GM18505 (cell line): Measurements from ENCODE around the gene DTNB.

Source experiments
- ATAC-seq: cut with Tn5 transposase; IDR thresholded peaks from one replicate; pipeline ENCODE4 v1.9.1; 2021; ENCODE audit not compliant: unreplicated experiment
- POLR2A ChIP-seq: IDR thresholded peaks from 4 replicates; pipeline ENCODE4 v1.6.1; 2011; ENCODE audit warnings: borderline replicate concordance; ENCODE audit not compliant: insufficient read depth, insufficient read length; ENCODE audit errors: extremely low read depth

Gene DTNB

DNA sequence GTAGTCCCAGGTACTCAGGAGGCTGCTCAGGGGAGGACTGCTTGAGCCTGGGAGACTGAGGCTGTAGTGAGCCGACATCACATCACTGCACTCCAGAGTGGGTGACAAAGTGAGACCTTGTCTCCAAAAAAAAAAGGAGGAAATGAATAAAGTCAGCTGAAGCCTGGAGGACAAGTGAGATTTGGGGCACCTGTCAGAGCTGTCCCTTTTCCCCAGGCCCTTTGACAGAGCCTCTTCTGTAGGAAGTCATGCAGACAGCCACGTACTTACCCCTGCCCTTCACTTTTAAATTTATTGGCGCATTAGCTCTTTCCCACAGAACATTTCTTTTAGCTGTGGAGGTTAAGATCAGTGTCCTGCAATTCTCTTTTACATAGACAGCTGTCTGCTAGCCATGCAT lies 180.7 kb downstream of the DTNB start:
- no peak for TF ChIP-seq POLR2A
- ATAC-seq = no peak

GRCh38 chr2:25491966-25492532 lies 181.3 kb downstream of the DTNB start:
- no peak for ATAC-seq
- TF ChIP-seq POLR2A = no peak

- ATAC-seq = no peak
- no peak for TF ChIP-seq POLR2A
Observed at GRCh38 chr2:25491003-25491696, 182.2 kb downstream of the DTNB start.

- no peak for TF ChIP-seq POLR2A
- no peak for ATAC-seq
Observed at GRCh38 chr2:25490217-25490616, 183.2 kb downstream of the DTNB start.

- TF ChIP-seq POLR2A = no peak
- no peak for ATAC-seq
Observed at GRCh38 chr2:25489631-25490030, 183.7 kb downstream of the DTNB start.

- TF ChIP-seq POLR2A = no peak
- ATAC-seq = peak; percentile 81
Observed at GRCh38 chr2:25483607-25484266, 189.6 kb downstream of the DTNB start.

GRCh38 chr2:25482341-25482740 lies 191.0 kb downstream of the DTNB start:
- TF ChIP-seq POLR2A = no peak
- ATAC-seq = no peak

GRCh38 chr2:25481381-25482300 lies 191.7 kb downstream of the DTNB start:
- TF ChIP-seq POLR2A = no peak
- no peak for ATAC-seq

DNA sequence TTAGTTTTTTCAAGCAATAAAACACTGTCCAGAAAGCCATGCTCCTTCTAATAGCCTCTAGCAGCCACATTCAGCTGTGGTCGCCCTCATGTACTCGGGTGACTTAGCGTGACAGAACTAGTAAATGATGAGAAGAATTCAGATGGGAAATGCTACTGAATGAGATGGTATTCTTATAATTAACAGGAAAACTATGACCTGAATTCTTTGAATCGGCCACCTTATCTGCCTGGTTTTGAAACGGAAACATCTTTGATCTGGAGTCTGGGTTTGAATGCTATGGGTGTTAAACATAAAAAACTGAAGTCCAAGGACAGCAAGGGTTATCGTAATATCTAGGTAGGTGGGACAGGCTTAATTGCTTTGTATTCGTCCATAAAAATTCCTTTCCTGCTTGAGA lies 192.8 kb downstream of the DTNB start:
- no peak for ATAC-seq
- TF ChIP-seq POLR2A = no peak

GRCh38 chr2:25479761-25480160 lies 193.6 kb downstream of the DTNB start:
- no peak for ATAC-seq
- TF ChIP-seq POLR2A = no peak

DNA sequence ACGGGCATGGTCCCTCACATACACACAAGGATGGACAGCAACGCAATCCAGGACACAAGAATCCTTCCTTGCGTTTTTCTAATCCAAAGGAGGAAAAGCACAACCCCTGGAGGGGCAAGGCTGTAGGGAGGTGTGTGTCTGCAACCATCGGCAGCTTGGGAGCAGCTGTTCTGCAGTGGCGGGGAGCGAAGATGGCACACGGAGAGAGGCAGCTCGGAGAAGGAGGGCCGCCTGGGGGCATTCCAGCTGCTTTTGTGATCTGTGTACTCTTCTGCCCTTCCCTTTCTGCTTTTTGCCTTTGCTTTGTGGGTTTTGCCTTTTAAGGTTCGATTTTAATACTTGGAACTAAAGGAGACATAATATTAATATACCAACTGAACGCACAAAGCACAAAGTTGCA lies 194.6 kb downstream of the DTNB start:
- no peak for ATAC-seq
- TF ChIP-seq POLR2A = no peak

GRCh38 chr2:25473758-25474340 lies 199.5 kb downstream of the DTNB start:
- no peak for ATAC-seq
- no peak for TF ChIP-seq POLR2A

GRCh38 chr2:25473131-25473530 lies 200.2 kb downstream of the DTNB start:
- no peak for ATAC-seq

More at GRCh38 chr2:25473131-25473530, 200.2 kb downstream of the DTNB start:
- no peak for TF ChIP-seq POLR2A
